NCI-H446 treated with DMSO at 0.1 percent for 48 hours (cell line): ENCODE data around the gene TK2.
"Not testable (repeated sequence)": the region's sequence is repeated elsewhere in the genome, so short reads cannot be mapped to it uniquely, and the experiment has no call there.

Experiments
- DNase-seq: peaks from one replicate; lab custom pipeline; 2025; lab: John Stamatoyannopoulos, UW

The TK2 gene

DNA sequence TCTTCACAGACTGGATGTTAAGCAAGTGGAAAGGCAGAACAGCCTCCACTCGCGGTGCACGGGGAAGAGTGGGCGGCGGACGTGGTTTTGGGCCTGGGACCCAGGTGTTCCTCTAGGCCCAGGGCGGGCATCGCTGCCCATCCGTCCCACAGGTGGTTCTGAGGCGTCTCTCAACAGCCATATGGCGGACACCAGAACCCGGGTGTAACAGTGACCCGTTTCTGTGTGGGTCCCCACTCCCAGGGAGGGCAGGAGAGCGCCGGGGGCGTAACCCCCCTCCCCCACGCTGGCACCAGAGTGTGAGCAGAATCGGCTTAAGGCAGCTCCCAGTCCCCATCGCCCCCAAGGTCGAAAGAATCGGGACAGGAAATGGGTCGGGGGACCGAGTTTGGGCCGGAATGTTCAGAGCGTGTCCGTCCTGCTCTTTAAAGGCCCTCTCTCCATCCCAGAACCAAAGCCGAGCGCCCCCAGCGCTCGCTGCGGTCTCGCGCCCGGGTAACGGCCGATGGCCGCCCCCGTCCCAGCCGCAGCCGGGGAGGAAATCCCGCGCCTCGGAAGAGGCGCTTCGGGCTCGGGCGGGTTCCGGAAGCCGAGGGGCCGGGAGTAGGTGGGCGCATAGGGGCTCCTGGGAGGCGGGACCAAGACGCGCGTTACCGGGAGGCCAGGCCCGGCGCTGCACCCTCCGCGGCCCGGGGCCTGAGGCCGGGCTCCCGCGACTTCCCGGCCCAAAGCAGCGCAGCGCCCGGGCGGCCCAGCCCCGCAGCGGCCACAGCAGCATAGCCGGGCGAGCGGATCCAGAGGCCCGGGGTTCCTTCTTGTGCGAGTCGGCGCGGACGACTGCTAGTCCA is at the start of gene TK2:
TSS of gene TK2 (minus strand) at position 839 of the 848 bp plus-strand sequence. CDS start at position 778, 61 bp downstream.
- no peak for DNase-seq

- no peak for DNase-seq
Observed at GRCh38 chr16:66598111-66598510, 48.2 kb upstream of the TK2 start.

GRCh38 chr16:66596986-66597848 is 47.3 kb upstream of the TK2 start:
- DNase-seq: no peak

DNA sequence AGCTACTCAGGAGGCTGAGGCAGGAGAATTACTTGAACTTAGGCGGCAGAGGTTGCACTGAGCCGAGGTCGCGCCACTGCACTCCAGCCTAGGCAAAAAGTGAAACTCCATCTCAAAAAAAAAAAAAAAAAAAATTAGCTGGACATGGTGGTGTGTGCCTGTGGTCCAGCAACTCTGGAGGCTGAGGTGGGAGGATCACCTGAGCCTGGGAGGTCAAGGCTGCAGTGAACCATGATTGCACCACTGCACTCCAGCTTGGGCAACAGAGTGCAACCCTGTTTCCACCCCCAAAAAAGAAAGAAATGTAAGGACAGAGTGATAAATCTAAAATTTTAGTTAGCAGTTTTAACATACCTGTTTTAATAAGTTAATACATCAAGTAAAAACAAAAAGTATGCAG is 46.6 kb upstream of the TK2 start:
- DNase-seq: not testable (repeated sequence)

GRCh38 chr16:66594739-66595138 is 44.8 kb upstream of the TK2 start:
- no peak for DNase-seq

DNA sequence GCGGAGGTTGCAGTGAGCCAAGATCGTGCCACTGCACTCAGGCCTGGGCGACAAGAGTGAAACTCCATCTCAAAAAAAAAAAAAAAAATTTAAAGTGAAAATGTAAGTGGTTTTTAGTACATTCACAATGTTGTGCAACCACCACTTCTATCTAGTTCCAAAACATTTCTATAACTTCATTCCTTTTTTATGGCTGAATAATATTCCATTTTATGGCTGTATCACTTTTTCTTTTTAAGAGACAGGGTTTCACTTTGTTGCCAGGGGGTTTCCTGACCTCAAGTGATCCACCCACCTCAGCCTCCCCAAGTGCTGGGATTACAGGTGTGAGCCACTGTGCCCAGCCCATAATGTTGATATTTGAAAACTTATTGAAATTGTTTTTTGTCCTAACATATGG is 42.9 kb upstream of the TK2 start:
- no peak for DNase-seq

- DNase-seq: no peak
Observed at GRCh38 chr16:66592241-66592640, 42.3 kb upstream of the TK2 start.

DNA sequence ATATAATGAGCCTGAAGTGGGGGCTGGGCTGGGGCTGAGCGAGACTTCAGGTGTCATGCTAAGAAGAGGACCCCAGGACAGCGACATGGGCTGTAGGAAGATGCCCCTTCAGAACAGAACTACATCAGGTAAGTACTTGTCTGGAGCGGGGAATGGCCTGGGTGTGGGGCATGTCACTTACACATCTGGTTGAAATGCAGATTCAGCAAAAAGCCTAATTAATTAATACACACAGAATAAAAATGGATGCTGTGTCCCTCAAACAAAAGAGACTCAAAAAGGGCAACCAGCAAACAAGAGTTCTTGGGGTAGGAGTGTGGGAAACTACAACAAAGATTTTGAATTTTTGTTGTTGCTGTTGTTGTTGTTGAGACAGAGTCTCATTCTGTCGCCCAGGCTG is 41.1 kb upstream of the TK2 start:
- no peak for DNase-seq

DNA sequence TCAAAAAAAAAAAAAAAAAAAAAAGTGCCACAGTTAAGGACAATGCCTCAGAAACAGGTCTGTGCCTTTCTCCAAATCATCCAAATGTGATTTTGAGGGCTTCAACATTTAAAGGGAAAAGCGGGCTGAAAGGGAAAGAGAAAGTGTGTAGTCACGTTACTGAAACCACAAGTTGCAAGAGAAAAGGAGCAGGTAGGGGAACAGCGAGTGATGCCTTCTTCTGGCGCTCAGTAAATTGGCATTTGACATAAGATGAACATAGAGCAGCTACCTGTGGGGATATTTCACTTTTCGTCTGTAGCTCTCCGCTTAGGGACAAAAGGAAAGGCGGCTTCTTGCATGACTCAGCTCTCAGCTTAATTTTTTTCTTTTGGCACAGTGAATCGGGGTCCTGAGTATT is 40.4 kb upstream of the TK2 start:
- no peak for DNase-seq

GRCh38 chr16:66588981-66589713 is 39.2 kb upstream of the TK2 start:
- no peak for DNase-seq

- DNase-seq: no peak
Observed at GRCh38 chr16:66587881-66588600, 38.1 kb upstream of the TK2 start.

- DNase-seq: no peak
Observed at GRCh38 chr16:66585481-66586239, 35.7 kb upstream of the TK2 start.

GRCh38 chr16:66581246-66581952 is 31.5 kb upstream of the TK2 start:
- no peak for DNase-seq

- no peak for DNase-seq
Observed at GRCh38 chr16:66580605-66581209, 30.8 kb upstream of the TK2 start.

DNA sequence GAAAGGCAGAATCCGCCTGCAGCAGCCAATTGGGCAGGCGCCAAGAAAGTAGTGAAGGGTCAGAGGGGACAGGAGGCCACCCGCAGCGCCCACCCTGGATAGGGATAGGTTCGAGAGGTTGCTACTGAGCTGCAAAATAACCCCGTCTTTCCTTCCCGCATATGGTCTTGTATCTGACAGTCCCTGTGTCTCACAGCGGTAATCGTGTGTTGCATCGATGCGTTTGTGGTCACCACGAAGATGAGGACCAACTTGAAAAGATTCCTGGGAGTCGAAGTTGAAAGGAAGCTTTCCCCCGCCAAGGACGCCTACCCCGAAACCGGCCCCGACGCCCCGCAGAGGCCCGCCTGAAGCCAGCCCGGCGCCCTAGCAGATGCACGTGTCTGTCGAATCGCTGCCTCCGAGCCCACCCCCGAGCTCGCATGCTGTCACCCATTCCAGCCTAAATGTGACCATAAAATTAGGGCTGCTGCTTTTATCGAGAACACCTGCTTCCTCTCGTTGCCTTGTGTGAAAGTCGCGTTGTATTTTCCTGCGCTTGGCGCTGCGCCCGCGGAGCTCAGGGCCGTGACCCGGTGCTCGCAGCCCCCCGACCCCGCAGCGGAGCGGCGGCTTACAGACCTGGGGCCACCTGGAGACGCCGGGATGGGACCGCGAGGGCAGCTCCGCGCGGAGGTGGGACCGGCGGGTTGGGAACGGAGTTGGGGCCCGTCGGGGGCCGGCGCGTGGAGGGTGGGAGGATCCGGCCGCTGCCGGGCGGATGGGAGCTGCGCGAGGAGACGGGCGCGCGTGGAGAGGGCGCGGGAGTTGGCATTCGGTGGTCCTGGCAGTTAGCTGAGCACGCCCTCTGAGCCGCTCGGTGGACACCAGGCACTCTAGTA is 29.0 kb upstream of the TK2 start, which contains the start of gene CMTM2:
TSS of gene CMTM2 (plus strand) at position 813 of the 881 bp plus-strand sequence. CDS start 145 bp downstream, outside the sequence.
- DNase-seq: no peak

GRCh38 chr16:66576296-66576695 is 26.4 kb upstream of the TK2 start:
- no peak for DNase-seq

DNA sequence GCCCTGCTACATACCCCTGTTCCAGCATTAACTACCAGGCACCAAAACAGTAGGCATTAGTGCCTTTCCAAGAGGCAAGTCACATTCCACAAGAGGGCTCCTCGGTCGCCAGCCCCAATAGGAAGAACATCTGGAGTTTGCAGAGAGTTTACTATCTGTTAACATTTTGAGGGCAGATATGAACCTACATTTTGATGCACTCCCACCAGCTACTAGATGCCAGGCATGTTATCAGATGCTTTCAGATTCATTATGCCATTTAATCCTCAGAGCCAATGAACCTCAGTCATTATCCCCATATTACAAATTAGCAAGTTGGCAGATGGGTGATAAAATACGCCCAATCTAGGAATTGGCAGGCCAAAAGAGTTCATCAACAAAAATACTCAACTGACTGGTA is 25.1 kb upstream of the TK2 start:
- no peak for DNase-seq

GRCh38 chr16:66574531-66574930 is 24.6 kb upstream of the TK2 start:
- no peak for DNase-seq

DNA sequence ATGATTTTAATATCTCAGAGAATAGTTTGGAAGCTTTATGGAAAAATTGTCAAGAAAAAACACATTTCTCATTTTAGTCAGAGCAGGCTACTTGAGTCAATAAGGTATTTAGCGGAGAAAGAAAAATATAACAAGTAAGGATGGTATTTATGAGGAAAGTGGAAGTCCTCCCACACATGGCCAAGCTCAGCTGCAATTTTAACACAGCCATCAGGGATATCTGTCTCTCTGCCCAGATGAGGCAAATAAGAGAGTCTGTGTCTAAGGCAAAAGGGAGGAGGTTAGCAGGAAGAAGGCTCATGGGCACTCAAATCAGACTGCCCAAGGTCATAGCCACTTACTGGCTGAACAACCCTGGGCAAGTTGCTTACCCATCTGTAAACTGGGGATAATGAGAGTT is 24.2 kb upstream of the TK2 start:
- no peak for DNase-seq
